SK-N-SH (cell line): ENCODE results near the gene ZSWIM8.

Experiments used
- CTCF ChIP-seq: fragments of 200-600 bp; sonication (generic); IDR thresholded peaks from 2 replicates; pipeline ENCODE4 v1.6.1; 2017; ENCODE audit warnings: antibody characterized with exemption, mild to moderate bottlenecking, moderate library complexity
- ELF1 ChIP-seq: IDR thresholded peaks from 2 replicates; pipeline ENCODE4 v1.4.0; 2012
- POLR2AphosphoS5 ChIP-seq: IDR thresholded peaks from 2 replicates; pipeline ENCODE4 v1.6.1; 2012; ENCODE audit warnings: low read depth, low read length
- RAD21 ChIP-seq: IDR thresholded peaks from 2 replicates; pipeline ENCODE4 v1.6.1; 2012; ENCODE audit warnings: mild to moderate bottlenecking, low read length
- RCOR1 ChIP-seq: fragments of 150-350 bp; IDR thresholded peaks from 2 replicates; pipeline ENCODE4 v1.6.1; 2017; ENCODE audit warnings: antibody characterized with exemption, low read length
- SIN3A ChIP-seq: IDR thresholded peaks from 2 replicates; pipeline ENCODE4 v1.6.1; 2012; ENCODE audit warnings: low read depth, mild to moderate bottlenecking, low read length, moderate library complexity, borderline replicate concordance
- SMC3 ChIP-seq: IDR thresholded peaks from 2 replicates; pipeline ENCODE4 v1.6.1; 2012; ENCODE audit warnings: low read depth, low read length, improper control_type of control experiment
- TAF1 ChIP-seq: IDR thresholded peaks from 2 replicates; pipeline ENCODE4 v1.6.1; 2012; ENCODE audit warnings: low read depth, mild to moderate bottlenecking, low read length, moderate library complexity, borderline replicate concordance
- TCF12 ChIP-seq: IDR thresholded peaks from 2 replicates; pipeline ENCODE4 v1.4.0; 2012
- TF ChIP-seq, protein P1 (sequence below): IDR thresholded peaks from 2 replicates; pipeline ENCODE4 v1.6.1; 2012; ENCODE audit warnings: mild to moderate bottlenecking, low read depth, low read length, moderate library complexity

GRCh38 chr10:73827346-73828089, 42.1 kb downstream of the ZSWIM8 start:
- no peak for TF ChIP-seq ELF1
- TF ChIP-seq CTCF, result no peak
- TF ChIP-seq RCOR1, result no peak
- no peak for TF ChIP-seq SIN3A
- TF ChIP-seq SMC3, result no peak
- TF ChIP-seq RAD21, result no peak
- no peak for TF ChIP-seq TAF1
- no peak for TF ChIP-seq TCF12
- TF ChIP-seq, protein P1, sequence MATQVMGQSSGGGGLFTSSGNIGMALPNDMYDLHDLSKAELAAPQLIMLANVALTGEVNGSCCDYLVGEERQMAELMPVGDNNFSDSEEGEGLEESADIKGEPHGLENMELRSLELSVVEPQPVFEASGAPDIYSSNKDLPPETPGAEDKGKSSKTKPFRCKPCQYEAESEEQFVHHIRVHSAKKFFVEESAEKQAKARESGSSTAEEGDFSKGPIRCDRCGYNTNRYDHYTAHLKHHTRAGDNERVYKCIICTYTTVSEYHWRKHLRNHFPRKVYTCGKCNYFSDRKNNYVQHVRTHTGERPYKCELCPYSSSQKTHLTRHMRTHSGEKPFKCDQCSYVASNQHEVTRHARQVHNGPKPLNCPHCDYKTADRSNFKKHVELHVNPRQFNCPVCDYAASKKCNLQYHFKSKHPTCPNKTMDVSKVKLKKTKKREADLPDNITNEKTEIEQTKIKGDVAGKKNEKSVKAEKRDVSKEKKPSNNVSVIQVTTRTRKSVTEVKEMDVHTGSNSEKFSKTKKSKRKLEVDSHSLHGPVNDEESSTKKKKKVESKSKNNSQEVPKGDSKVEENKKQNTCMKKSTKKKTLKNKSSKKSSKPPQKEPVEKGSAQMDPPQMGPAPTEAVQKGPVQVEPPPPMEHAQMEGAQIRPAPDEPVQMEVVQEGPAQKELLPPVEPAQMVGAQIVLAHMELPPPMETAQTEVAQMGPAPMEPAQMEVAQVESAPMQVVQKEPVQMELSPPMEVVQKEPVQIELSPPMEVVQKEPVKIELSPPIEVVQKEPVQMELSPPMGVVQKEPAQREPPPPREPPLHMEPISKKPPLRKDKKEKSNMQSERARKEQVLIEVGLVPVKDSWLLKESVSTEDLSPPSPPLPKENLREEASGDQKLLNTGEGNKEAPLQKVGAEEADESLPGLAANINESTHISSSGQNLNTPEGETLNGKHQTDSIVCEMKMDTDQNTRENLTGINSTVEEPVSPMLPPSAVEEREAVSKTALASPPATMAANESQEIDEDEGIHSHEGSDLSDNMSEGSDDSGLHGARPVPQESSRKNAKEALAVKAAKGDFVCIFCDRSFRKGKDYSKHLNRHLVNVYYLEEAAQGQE, result no peak
- TF ChIP-seq POLR2AphosphoS5, result no peak
